ENCODE measurements around the gene UBA6. TPM values are rescaled to one million over a fixed set of nuclear protein-coding genes. Genes with fewer than 3 reads are reported as not detected.

Gene UBA6
- polyA plus RNA-seq, 1 experiment: 119 TPM

DNA sequence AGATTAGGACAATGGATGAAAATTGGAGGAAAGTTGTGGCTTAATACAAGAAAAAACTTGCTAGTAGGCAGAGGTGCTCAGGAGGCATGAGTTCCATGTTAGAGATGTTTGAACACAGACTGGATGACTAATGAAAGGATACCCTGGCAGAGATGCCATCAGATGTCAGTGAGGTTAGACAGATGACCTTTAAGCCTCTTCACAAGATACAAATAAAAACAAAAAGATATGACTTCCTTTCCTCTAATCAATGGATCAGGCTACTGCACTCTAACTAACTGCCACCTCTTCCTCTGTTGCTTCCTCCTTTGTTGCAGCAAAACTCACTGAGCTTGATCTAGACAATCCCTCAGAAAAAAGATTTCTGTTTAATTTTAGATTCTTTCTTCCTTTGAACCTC is 127.8 kb downstream of the UBA6 start:
- ChIA-PET POLR2A (no interaction called here), CTCF (no interaction called here)
- no peaks in the 10 kb centered on the region for H3K9me3 ChIP-seq (ENCODE audit: control insufficient read depth, insufficient read depth, low read length)
- no peak overlapping the region for H3K4me3 ChIP-seq (ENCODE audit: low read depth, low read length)
- no peak overlapping the region for H3K27ac ChIP-seq (ENCODE audit: low read depth, low read length)
- no peak for DNase-seq (ENCODE audit: low read depth, low spot score)
- no peaks in the 10 kb centered on the region for H3K27me3 ChIP-seq (ENCODE audit: control insufficient read depth, insufficient read depth, low read length)
- TF ChIP-seq, protein P1, sequence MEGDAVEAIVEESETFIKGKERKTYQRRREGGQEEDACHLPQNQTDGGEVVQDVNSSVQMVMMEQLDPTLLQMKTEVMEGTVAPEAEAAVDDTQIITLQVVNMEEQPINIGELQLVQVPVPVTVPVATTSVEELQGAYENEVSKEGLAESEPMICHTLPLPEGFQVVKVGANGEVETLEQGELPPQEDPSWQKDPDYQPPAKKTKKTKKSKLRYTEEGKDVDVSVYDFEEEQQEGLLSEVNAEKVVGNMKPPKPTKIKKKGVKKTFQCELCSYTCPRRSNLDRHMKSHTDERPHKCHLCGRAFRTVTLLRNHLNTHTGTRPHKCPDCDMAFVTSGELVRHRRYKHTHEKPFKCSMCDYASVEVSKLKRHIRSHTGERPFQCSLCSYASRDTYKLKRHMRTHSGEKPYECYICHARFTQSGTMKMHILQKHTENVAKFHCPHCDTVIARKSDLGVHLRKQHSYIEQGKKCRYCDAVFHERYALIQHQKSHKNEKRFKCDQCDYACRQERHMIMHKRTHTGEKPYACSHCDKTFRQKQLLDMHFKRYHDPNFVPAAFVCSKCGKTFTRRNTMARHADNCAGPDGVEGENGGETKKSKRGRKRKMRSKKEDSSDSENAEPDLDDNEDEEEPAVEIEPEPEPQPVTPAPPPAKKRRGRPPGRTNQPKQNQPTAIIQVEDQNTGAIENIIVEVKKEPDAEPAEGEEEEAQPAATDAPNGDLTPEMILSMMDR (IDR thresholded peaks at IDR 0.05; ENCODE audit: low read depth, low read length): no peak

DNA sequence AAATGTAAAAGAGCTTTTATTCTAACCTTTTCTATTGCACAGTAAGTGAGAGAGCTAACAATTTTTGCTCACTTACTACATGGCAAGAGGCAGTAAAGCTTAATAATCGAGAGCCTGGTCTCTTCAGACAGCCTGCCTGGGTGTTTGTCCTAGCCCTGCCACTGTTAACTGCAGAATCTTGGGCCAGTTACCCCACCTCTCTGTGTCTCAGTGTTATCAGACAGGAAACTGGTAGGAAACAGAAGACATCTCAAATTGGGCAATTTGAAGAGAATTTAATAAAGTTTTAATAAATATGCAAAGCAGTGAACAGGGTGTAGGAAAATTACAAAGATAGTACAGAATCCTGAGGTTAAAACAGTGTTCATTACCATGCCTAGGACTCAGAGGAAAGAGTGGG is 129.0 kb downstream of the UBA6 start:
- DNase-seq (ENCODE audit: low read depth, low spot score): no peak
- Histone ChIP-seq H3K27me3 (ENCODE audit: control insufficient read depth, insufficient read depth, low read length) (no peaks in the 10 kb centered on the region), H3K27ac (ENCODE audit: low read depth, low read length) (no peak overlapping the region), H3K9me3 (ENCODE audit: control insufficient read depth, insufficient read depth, low read length) (no peaks in the 10 kb centered on the region), H3K4me3 (ENCODE audit: low read depth, low read length) (no peak overlapping the region)
- POLR2A ChIA-PET: no interaction called here
- CTCF ChIA-PET: no interaction called here
- TF ChIP-seq, protein P1 (IDR thresholded peaks at IDR 0.05; ENCODE audit: low read depth, low read length): no peak

DNA sequence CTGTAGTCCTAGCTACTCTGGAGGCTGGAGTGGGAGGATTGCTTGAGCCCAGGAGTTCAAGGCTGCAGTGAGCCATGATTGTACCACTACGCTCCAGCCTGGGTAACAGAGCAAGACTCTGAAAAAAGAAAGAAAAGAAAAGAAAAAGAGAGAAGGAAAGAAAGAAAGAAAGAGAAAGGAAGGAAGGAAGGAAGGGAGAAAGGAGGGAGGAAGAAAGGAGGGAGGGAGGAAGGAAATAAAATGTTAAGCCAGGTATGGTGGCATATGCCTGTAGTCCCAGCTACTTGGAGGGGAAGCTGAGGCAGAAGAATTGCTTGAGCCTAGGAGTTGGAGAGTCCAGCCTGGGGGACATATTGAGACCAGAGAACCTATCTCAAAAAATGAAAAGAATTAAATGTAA is 130.4 kb downstream of the UBA6 start:
- ChIA-PET POLR2A (no interaction called here), CTCF (no interaction called here)
- Histone ChIP-seq H3K4me3 (ENCODE audit: low read depth, low read length) (no peak overlapping the region), H3K27ac (ENCODE audit: low read depth, low read length) (no peak overlapping the region), H3K27me3 (ENCODE audit: control insufficient read depth, insufficient read depth, low read length) (no peaks in the 10 kb centered on the region), H3K9me3 (ENCODE audit: control insufficient read depth, insufficient read depth, low read length) (no peaks in the 10 kb centered on the region)
- TF ChIP-seq, protein P1 (IDR thresholded peaks at IDR 0.05; ENCODE audit: low read depth, low read length): no peak
- DNase-seq (ENCODE audit: low read depth, low spot score): no peak

DNA sequence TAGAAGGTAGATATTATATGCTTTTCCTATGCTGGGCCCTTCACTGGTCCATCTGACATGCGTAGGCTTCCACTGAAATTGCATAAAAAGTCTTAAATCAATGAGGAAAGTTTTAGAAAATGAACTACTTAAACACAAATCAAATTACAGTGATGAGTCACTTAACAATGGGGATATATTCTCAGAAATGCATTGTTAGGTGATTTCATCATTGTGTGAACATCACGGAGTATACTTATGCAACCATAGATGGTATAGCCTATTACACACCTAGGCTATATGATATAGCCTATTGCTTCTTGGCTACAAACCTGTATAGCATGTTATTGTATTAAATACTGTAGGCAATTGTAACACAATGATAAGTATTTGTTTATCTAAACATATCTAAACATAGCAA is 132.1 kb downstream of the UBA6 start:
- TF ChIP-seq, protein P1 (IDR thresholded peaks at IDR 0.05; ENCODE audit: low read depth, low read length): no peak
- ChIA-PET CTCF (no interaction called here), POLR2A (no interaction called here)
- Histone ChIP-seq H3K4me3 (ENCODE audit: low read depth, low read length) (no peak overlapping the region), H3K9me3 (ENCODE audit: control insufficient read depth, insufficient read depth, low read length) (no peaks in the 10 kb centered on the region), H3K27ac (ENCODE audit: low read depth, low read length) (no peak overlapping the region), H3K27me3 (ENCODE audit: control insufficient read depth, insufficient read depth, low read length) (no peaks in the 10 kb centered on the region)
- no peak for DNase-seq (ENCODE audit: low read depth, low spot score)

DNA sequence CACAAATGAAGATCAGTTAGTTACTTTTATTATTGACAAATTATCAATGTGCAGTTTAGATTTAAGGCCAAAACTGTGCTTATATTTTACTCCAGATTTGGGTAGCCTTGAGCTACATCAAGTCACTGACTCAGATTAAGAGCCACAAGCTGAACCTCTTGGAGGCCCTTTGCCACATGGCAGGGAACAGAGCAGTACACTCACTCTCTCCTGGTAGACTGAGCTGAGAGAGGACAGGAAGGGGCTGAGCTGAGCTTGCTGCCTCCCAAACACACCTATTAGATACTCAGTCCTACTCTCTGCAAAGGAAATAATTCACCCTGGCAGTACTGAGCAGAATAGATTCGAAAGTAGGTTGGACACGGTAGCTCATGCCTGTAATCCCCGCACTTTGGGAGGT is 134.6 kb downstream of the UBA6 start:
- TF ChIP-seq, protein P1 (IDR thresholded peaks at IDR 0.05; ENCODE audit: low read depth, low read length): no peak
- CTCF ChIA-PET: no interaction called here
- POLR2A ChIA-PET: no interaction called here

More for the DNA sequence above, 134.6 kb downstream of the UBA6 start:
- Histone ChIP-seq H3K27me3 (ENCODE audit: control insufficient read depth, insufficient read depth, low read length) (no peaks in the 10 kb centered on the region), H3K4me3 (ENCODE audit: low read depth, low read length) (no peak overlapping the region), H3K27ac (ENCODE audit: low read depth, low read length) (no peak overlapping the region), H3K9me3 (ENCODE audit: control insufficient read depth, insufficient read depth, low read length) (no peaks in the 10 kb centered on the region)
- DNase-seq (ENCODE audit: low read depth, low spot score): no peak

Measured in AG04450 (cell line).